Hepatocyte (in vitro differentiated cells): ENCODE data around the gene TPRG1L.

Source experiments
- EZH2 ChIP-seq: fragments of 200-600 bp; sonication (generic); IDR thresholded peaks from 2 replicates; pipeline ENCODE4 v1.6.1; 2016; ENCODE audit warnings: antibody characterized with exemption, mild to moderate bottlenecking, borderline replicate concordance
- EZH2phosphoT487 ChIP-seq: fragments of 200-600 bp; sonication (generic); IDR thresholded peaks from one replicate; pipeline ENCODE4 v1.6.1; 2018; ENCODE audit warnings: antibody characterized with exemption, mild to moderate bottlenecking, low read depth, moderate library complexity; ENCODE audit not compliant: unreplicated experiment, severe bottlenecking
- TF ChIP-seq, protein P1 (sequence below): fragments of 200-600 bp; sonication (generic); IDR thresholded peaks from 2 replicates; pipeline ENCODE4 v1.5.1; 2016; ENCODE audit warnings: antibody characterized with exemption, mild to moderate bottlenecking; ENCODE audit not compliant: poor library complexity

DNA sequence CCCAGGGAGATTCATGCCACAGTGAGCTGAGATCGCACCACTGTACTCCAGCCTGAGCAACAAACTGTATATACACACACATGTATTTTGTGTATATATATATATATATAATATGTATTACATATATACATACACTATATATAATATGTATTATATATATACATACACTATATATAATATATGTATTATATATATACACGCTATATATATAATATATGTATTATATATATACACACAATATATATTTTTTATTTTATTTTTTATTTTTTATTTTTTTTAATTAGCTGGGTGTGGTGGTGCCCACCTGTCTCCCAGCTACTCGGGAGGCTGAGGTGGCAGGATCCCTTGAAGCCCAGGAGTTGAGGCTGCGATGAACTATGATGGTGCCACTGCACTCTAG lies 36.8 kb downstream of the TPRG1L start:
- TF ChIP-seq, protein P1, sequence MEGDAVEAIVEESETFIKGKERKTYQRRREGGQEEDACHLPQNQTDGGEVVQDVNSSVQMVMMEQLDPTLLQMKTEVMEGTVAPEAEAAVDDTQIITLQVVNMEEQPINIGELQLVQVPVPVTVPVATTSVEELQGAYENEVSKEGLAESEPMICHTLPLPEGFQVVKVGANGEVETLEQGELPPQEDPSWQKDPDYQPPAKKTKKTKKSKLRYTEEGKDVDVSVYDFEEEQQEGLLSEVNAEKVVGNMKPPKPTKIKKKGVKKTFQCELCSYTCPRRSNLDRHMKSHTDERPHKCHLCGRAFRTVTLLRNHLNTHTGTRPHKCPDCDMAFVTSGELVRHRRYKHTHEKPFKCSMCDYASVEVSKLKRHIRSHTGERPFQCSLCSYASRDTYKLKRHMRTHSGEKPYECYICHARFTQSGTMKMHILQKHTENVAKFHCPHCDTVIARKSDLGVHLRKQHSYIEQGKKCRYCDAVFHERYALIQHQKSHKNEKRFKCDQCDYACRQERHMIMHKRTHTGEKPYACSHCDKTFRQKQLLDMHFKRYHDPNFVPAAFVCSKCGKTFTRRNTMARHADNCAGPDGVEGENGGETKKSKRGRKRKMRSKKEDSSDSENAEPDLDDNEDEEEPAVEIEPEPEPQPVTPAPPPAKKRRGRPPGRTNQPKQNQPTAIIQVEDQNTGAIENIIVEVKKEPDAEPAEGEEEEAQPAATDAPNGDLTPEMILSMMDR: no peak
- TF ChIP-seq EZH2phosphoT487 (no peak), EZH2 (no peak)
